Measurements from ENCODE around the gene GNB2. TPM values are rescaled to one million over a fixed set of nuclear protein-coding genes. Genes with fewer than 3 reads are reported as not detected.

GNB2 gene
- total RNA-seq, 1 experiment from 2014 or later = 174 TPM

- Histone ChIP-seq H4K5ac (ENCODE audit: insufficient read length, low read depth, low read length) (no peak overlapping the region), H4K91ac (ENCODE audit: insufficient read length, low read depth, low read length) (no peak overlapping the region), H3K27ac (ENCODE audit: insufficient read length, low read depth, low read length) (no peak overlapping the region), H3K4me2 (ENCODE audit: insufficient read depth, insufficient read length, low read length) (no peak overlapping the region), H4K20me1 (ENCODE audit: control insufficient read depth, insufficient read depth, insufficient read length) (no peaks in the 10 kb centered on the region), H3K14ac (ENCODE audit: insufficient read depth, low read length) (no peak overlapping the region), H2AFZ (ENCODE audit: low read length) (no peak overlapping the region), H3K18ac (ENCODE audit: insufficient read length, low read depth, low read length) (no peak overlapping the region), H2BK120ac (ENCODE audit: low read depth, low read length, poor library complexity, severe bottlenecking) (no peak overlapping the region), H3K4me1 (ENCODE audit: insufficient read depth, low read length) (0 out of 2 replicates have a peak, but pooled peaks cover 5% of the 10 kb centered on the region), H2AK5ac (ENCODE audit: insufficient read length, low read length) (no peak overlapping the region), H2BK12ac (ENCODE audit: insufficient read length, low read depth, low read length) (no peak overlapping the region), H3K79me1 (ENCODE audit: insufficient read depth, low read depth, low read length, poor library complexity, severe bottlenecking) (peaks cover 5% of the 10 kb centered on the region), H3K23me2 (ENCODE audit: insufficient read length, low read depth, low read length, poor library complexity, severe bottlenecking) (peaks cover 12% of the 10 kb centered on the region), H4K8ac (replicated peaks; ENCODE audit: insufficient read length, low read depth, low read length) (no peak overlapping the region), H3K23ac (ENCODE audit: insufficient read length, low read depth, low read length) (no peak overlapping the region), H3K9me3 (ENCODE audit: control insufficient read depth, low read depth, low read length) (no peaks in the 10 kb centered on the region), H2BK15ac (ENCODE audit: low read depth, low read length) (no peak overlapping the region), H3K56ac (ENCODE audit: insufficient read length, low read depth, low read length) (no peak overlapping the region), H3K27me3 (ENCODE audit: insufficient read depth, low read length) (no peaks in the 10 kb centered on the region), H3K79me2 (ENCODE audit: insufficient read depth, low read length) (peaks cover 30% of the 10 kb centered on the region; the same call in 1 of the 2 replicates), H2BK5ac (ENCODE audit: insufficient read length, low read length) (no peak overlapping the region), H2BK20ac (ENCODE audit: low read depth, low read length, poor library complexity, severe bottlenecking) (no peak overlapping the region), H3K9ac (ENCODE audit: extremely low read depth, insufficient read length, low read length) (no peak overlapping the region), H3T11ph (ENCODE audit: low read length) (no peak overlapping the region), H3K4ac (ENCODE audit: low read depth, low read length) (no peak overlapping the region)
- no CpG with 5 or more reads among the region's 18 CpGs for WGBS (ENCODE audit: extremely low coverage, insufficient read length, low lambda C conversion rate)
- Mint-ChIP-seq H3K27me3 (ENCODE audit: low read depth) (peaks cover 2% of the 10 kb centered on the region; the same call in 1 of the 2 replicates), H3K36me3 (ENCODE audit: insufficient read depth in 1 of 3, low read depth in 3 of 3) (peaks cover 33 to 60% (median 57%) of the 10 kb centered on the region in 3 experiments), H3K9me3 (no peaks in the 10 kb centered on the region), H3K4me3 (no peak overlapping the region), H3K27ac (peak overlapping the region; percentile 44 to 93 (median 75); a peak in 5 of 7 replicates), H3K4me1 (peaks cover 22 to 30% of the 10 kb centered on the region in 2 experiments)
- no peak; the same call in 2 of the 3 replicates for TF ChIP-seq CTCF (conservative IDR thresholded peaks at IDR 0.05)
- DNase-seq = peak; percentile 41
Observed at GRCh38 chr7:100689230-100690135, 15.9 kb downstream of the GNB2 start.
